Measurements from ENCODE around the gene FAM32A. TPM values are rescaled to one million over a fixed set of nuclear protein-coding genes. Genes with fewer than 3 reads are reported as not detected.

Gene FAM32A
- total and polyA plus RNA-seq, 3 donors from 2014 or later = 62.0 to 87.0 (median 71.2) TPM

DNA sequence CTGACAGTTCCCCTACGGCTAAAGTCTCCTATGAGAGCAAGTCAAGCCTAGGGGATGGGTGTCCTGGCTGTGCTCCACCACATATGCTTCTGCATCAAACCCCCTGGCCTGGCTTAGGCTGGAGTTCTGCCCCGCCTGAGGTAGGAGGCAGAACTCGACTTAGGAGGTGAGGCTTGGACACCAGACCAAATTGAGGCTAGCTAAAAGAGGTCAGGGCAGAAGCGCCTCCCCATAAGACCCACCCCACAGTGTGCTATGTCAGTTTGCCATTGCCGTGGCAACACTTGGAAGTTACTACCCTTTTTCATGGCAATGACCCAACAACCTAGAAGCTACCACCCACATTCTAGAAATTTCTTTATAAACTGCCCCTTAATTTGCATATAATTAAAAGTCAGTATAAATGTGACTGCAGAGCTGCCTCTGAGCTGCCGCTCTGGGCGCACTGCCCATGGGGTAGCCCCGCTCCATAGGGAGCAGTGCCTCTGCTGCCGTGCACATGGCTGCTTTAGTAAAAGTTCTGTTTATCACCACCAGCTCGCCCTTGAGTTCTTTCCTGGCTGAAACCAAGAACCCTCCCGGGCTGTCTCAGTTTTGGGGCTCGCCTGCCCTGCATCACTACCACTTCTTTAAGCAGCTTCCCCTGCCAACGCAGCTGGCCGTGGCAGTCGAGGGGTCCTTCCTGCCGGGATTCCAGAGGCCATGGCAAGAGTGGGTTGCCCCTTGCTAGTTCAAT lies 32.7 kb downstream of the FAM32A start:
- DNase-seq = no peak
- Histone ChIP-seq H3K4me3 (no peak overlapping the region), H3K4me1 (no peaks in the 10 kb centered on the region), H3K27ac (no peak overlapping the region), H3K36me3 (ENCODE audit: low read depth, missing control alignments) (no peaks in the 10 kb centered on the region), H3K9me3 (no peaks in the 10 kb centered on the region), H3K27me3 (no peaks in the 10 kb centered on the region)
- TF ChIP-seq POLR2A (IDR thresholded peaks at IDR 0.05) (no peak), CTCF (IDR thresholded peaks at IDR 0.05) (no peak)
- WGBS, 2 donors = 87 to 93% methylated on average over 14 to 16 of the region's 16 CpGs
- intact Hi-C loops (cut with DNase I; ENCODE audit: low total_unique reads) = no loop called here

DNA sequence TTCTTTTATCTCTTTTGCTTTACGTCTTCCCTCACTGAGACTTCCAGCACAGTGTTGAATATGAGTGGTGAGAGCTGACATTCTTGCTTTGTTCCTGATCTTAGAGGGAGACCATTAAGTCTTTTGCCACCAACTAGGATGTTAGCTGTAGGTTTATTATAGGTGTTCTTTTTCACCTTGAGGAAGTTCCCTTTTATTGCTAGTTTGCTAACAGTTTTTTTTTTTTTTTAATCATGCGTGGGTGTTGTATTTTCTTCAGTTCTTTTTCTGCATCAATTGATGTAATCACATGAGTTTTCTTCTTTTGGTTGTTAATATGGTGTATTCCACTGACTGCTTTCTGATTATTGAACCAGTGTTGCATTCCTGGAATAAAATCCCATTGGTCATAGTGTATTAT lies 33.6 kb downstream of the FAM32A start:
- H3K4me3 ChIP-seq = no peak overlapping the region
- intact Hi-C loops (cut with DNase I; ENCODE audit: low total_unique reads) = no loop called here
- H3K27me3 ChIP-seq = no peaks in the 10 kb centered on the region
- no peak for DNase-seq
- no peak overlapping the region for H3K27ac ChIP-seq
- no peaks in the 10 kb centered on the region for H3K9me3 ChIP-seq
- WGBS, 2 donors = 89 to 94% methylated on average over 2 of the region's 2 CpGs
- TF ChIP-seq CTCF (IDR thresholded peaks at IDR 0.05) (no peak), POLR2A (IDR thresholded peaks at IDR 0.05) (no peak)
- no peaks in the 10 kb centered on the region for H3K4me1 ChIP-seq
- H3K36me3 ChIP-seq (ENCODE audit: low read depth, missing control alignments) = no peaks in the 10 kb centered on the region

DNA sequence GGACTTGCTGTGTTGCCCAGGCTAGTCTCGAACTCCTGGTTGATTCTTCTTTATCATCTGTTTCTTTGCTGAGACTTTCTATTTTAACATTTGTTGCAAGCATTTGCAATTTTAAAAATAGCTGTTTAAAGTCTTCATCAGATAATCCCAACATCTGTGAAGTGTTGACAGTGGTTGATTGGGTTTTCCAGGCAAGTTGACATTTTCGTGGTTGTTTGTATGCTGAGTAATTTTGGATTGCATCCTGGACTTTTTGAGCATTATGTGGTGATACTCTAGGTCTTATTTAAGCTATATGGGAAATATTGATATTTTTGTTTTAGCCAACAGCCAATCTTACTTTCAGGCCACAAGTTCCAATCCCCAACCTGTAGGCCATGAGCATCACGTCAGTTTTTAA lies 37.6 kb downstream of the FAM32A start:
- Histone ChIP-seq H3K9me3 (no peaks in the 10 kb centered on the region), H3K36me3 (ENCODE audit: low read depth, missing control alignments) (no peaks in the 10 kb centered on the region), H3K4me3 (no peak overlapping the region), H3K27me3 (no peaks in the 10 kb centered on the region), H3K27ac (no peak overlapping the region), H3K4me1 (no peaks in the 10 kb centered on the region)
- TF ChIP-seq CTCF (IDR thresholded peaks at IDR 0.05) = no peak
- no peak for TF ChIP-seq POLR2A (IDR thresholded peaks at IDR 0.05)
- 94 to 95% methylated on average over 3 of the region's 3 CpGs for WGBS, 2 donors
- intact Hi-C loops (cut with DNase I; ENCODE audit: low total_unique reads) = no loop called here
- no peak for DNase-seq

- no peak overlapping the region for H3K27ac ChIP-seq
- no peaks in the 10 kb centered on the region for H3K27me3 ChIP-seq
- no peaks in the 10 kb centered on the region for H3K9me3 ChIP-seq
- H3K4me1 ChIP-seq = no peaks in the 10 kb centered on the region
- no peak overlapping the region for H3K4me3 ChIP-seq
- TF ChIP-seq CTCF (IDR thresholded peaks at IDR 0.05) (no peak), POLR2A (IDR thresholded peaks at IDR 0.05) (no peak)
- 78 to 85% methylated on average over 11 to 15 of the region's 15 CpGs for WGBS, 2 donors
- intact Hi-C loops (cut with DNase I; ENCODE audit: low total_unique reads) = no loop called here
- H3K36me3 ChIP-seq (ENCODE audit: low read depth, missing control alignments) = no peaks in the 10 kb centered on the region
- no peak for DNase-seq
Observed at GRCh38 chr19:16223746-16224145, 38.5 kb downstream of the FAM32A start.

All from testis (tissue), 3 donors.